HPDE6-E6E7 (cell line): ENCODE measurements around the gene OR51B5.
"Not testable (repeated sequence)": the region's sequence is repeated elsewhere in the genome, so short reads cannot be mapped to it uniquely, and the experiment has no call there.

Source experiments
- DNase-seq: peaks from one replicate; pipeline ENCODE4 v3.0.0; 2011; ENCODE audit warnings: missing footprints; ENCODE audit errors: extremely low spot score

The OR51B5 gene, protein sequence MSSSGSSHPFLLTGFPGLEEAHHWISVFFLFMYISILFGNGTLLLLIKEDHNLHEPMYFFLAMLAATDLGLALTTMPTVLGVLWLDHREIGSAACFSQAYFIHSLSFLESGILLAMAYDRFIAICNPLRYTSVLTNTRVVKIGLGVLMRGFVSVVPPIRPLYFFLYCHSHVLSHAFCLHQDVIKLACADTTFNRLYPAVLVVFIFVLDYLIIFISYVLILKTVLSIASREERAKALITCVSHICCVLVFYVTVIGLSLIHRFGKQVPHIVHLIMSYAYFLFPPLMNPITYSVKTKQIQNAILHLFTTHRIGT

DNA sequence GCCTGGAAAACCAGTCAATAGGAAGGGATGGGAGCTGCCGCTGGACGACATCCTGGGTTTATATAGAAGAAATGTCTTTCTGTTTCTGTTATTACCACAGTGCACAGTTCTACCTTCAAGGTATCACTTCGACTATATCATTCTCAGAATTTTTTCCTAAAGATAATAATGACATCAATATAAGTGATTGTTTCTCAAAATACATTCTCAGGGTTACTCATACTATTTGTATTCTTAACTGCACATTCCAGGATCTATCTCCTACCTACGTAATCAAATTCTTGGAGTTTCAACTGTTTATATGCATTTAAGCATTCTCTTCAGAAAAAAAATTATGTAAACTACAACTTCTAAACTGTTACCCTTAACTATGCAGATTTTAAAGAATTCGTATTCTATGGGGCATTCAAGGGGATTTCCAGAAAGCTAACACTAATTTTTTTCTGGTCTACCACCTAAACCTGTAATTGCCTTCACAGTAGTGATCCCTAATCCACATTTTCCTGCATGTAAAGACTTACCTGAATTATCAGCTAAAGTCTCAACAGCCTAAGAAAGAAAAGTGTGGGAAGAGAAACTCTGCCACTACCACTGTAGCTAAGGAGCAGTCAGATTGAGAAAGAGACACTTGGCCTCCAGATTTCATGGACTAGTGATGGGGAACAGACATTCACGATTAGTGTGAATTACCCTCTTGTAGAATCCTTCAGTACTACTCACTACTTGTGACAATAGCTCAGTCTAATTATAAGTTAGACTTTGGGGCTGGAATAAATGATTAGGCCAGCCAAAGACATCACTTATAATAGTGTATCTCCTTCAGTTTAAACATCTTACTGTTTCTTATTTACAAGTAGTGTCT is at the start of gene OR51B5:
Gene OR51B5, minus strand, starts transcription at position 51 of the 862 bp plus-strand sequence. Its CDS starts 0 bp downstream, at position 51.
- DNase-seq: no peak

DNA sequence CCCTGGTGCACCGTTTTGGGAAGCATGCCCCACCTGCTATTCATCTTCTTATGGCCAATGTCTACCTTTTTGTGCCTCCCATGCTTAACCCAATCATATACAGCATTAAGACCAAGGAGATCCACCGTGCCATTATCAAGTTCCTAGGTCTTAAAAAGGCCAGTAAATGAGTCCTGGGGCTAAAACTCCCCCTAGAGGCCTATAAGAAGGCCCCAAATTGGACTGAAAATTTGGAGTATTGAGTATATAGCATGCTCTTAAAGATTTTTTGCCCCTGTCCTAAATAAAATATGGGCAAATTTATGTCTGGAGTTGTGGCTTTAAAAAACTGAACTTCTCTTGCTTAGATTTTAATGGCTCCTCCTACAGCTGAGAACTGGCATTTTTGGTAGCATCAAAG is 46.9 kb upstream of the OR51B5 start:
- DNase-seq: no peak

GRCh38 chr11:5384335-5384734 is 41.0 kb upstream of the OR51B5 start:
- DNase-seq: no peak

- no peak for DNase-seq
These were observed 40.3 kb upstream of the OR51B5 start, which contains the start of gene OR51M1 for GRCh38 chr11:5383576-5383975. Gene OR51M1, plus strand, starts transcription at chr11:5383812. Its CDS starts 5,587 bp downstream, at chr11:5389399.

GRCh38 chr11:5380740-5381342 is 37.5 kb upstream of the OR51B5 start:
- peak; percentile 45 for DNase-seq

DNA sequence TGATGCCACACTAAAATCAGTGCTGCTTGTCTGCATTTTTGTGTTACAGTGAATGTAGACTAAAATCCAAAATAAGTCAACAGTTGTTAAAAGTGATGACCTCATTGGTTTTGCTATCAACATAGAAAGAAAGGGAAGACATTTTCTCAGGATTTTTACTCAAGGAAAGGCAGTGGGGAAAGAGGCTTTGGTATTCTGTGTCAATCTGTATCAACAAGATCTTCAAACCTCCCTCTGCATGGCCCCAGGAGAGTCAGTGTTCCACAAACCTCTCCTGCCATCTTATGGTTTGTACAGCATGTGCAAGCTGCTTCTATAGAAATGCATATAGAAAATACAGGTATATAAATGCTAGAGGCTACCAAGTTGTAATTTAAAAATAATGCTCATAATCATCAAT is 26.5 kb upstream of the OR51B5 start:
- no peak for DNase-seq

- no peak for DNase-seq
These were observed 25.2 kb upstream of the OR51B5 start for GRCh38 chr11:5368502-5369043.

- DNase-seq: no peak
These were observed 24.2 kb upstream of the OR51B5 start for GRCh38 chr11:5367448-5368074.

DNA sequence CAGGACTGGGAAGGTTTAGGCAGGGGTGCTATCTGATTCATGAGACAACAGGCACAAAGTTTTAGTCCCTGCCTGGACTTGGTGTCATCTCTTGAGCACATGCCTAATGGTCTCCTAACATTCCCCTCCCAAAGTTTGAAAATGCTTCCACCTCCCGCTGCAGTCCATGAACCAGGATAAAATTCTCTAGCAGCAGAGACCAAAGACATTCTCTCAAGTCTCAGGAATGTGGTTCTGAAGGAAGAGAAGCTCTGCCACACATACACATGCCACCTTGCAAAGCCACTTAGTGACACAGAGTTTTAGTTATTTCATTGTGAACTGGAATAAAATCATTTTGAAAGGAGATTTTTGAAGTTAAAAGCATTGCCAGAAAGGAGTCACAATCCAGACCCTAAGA is 23.5 kb upstream of the OR51B5 start:
- DNase-seq: no peak

- DNase-seq: not testable (repeated sequence)
These were observed 23.0 kb upstream of the OR51B5 start for GRCh38 chr11:5366365-5366764.

GRCh38 chr11:5364214-5364613 is 20.9 kb upstream of the OR51B5 start:
- DNase-seq: no peak

- DNase-seq: no peak
These were observed 20.4 kb upstream of the OR51B5 start for GRCh38 chr11:5363679-5364078.

- no peak for DNase-seq
These were observed 18.8 kb upstream of the OR51B5 start for GRCh38 chr11:5362017-5362625.

GRCh38 chr11:5356031-5356430 is 12.7 kb upstream of the OR51B5 start:
- DNase-seq: not testable (repeated sequence)

DNA sequence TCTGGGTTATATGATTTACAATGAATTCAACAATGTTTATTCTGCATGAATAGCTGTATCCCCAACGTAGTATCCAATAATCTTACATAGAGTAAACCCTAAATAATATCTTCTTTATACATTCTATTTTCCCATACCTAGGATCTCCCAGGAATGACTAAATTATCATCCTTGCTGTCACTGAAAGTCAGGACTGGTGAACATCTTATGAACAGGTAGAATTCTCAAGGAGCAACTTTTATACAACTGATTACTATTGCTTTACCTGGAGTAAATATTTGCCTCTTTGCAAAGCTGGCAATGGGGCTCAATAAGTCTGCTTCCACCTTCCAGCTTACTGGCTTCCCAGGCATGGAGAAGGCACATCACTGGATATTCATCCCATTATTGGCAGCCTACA is 7.9 kb upstream of the OR51B5 start, which contains the start of gene OR51B6:
Gene OR51B6, plus strand, starts transcription at position 301 of the 400 bp plus-strand sequence. Its CDS starts 0 bp downstream, at position 301.
- DNase-seq: no peak

- no peak for DNase-seq
These were observed 6.2 kb upstream of the OR51B5 start for GRCh38 chr11:5349550-5349949.

GRCh38 chr11:5348551-5349194 is 5.3 kb upstream of the OR51B5 start:
- DNase-seq: no peak

GRCh38 chr11:5345831-5346230 is 2.5 kb upstream of the OR51B5 start:
- no peak for DNase-seq

DNA sequence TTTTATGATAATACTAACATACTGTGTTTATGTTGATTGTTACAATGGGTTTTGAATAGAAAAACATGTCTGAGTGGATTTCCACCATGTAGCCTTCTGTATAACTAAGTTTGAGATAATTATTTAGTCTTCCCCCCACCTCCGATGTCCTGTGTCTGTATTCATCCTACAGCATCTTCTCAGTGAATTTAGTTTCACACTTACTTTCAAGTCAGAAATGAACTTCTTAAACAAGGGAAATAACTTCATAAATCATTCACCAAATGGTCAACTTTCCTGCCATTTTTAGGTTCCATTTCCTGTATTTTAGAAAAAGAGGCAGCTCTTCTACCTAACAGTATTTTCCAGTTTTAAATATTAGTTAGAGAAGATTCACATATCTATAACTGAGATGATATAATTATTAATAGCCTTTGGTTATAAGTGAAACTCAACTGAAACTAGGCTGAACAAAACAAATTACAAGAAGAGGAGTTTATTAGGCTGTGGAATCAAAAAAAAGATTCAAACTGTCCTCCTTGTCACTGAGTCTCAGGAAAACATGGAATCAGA is 3.5 kb downstream of the OR51B5 start:
- DNase-seq: no peak

DNA sequence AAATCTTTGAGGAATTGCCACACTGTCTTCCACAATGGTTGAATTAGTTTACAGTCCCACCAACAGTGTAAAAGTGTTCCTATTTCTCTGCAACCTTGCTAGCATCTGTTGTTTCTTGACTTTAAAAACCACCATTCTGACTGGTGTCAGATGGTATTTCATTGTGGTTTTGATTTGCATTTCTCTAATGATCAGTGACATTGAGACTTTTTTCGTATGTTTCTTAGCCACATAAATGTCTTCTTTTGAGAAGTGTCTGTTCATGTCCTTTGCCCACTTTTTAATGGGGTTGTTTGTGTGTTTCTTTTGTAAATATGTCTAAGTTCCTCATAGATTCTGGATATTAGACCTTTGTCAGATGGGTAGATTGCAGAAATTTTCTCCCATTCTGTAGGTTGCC is 6.1 kb downstream of the OR51B5 start:
- DNase-seq: not testable (repeated sequence)
